Measurements from ENCODE around the gene SLC51A. TPM values are rescaled to one million over a fixed set of nuclear protein-coding genes. Genes with fewer than 3 reads are reported as not detected.

Gene SLC51A
- total and polyA plus RNA-seq, 9 of the 15 experiments (the other 6 are each of a cell fraction or from before 2014, with no cell fraction given): 0.35 to 0.38 TPM; not detected in 7

DNA sequence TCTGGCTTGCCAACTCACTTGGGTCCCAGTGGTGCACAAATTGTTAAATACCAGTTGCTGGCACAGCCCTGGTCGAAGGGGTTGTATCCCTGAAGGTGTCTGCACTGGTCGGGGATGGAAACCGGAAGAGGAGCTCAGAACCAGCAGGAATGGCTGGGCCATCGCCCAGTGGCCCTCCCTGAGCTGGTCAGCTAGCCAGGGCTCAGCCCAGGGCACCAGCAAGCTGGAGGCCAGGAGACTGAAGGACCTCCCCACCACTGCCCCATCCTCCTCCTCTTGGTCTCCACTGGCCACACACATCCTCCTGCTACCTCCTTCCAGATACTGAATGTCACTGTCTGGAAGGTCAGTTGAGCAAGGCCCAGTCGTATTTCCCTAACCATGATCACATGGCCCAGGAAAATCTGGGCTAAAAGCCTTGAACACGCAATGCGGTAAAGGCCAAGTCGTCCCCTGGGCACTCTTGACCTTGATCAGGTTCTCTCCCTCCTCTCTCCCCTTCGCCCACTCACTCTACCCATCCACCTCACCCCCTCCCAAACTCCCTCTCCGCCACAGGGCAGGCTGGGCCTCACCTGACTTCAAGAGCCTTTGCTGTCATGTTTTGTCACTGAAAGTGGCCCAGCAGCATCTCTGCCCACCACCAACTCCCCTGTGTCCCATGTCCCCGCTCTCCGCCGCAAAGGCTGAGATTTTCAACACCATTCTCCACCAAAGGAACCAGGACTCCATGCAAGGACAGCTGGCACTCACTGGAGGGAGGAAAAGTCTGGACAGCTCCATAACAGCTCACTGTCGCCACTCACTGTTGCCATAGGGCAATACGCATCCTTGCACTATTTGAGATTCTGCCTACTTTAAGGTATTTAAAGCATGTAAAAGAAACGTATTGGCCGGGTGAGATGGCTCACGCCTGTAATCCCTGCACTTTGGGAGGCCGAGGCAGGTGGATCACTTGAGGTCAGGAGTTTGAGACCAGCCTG is 17.3 kb upstream of the SLC51A start (continued):
- TF ChIP-seq KDM4B (IDR thresholded peaks at IDR 0.05; ENCODE audit: borderline replicate concordance in 2 of 2, low read depth in 1 of 2): no peak
- no peak for TF ChIP-seq ZNF780A (CRISPR knock-in tag; IDR thresholded peaks at IDR 0.05)
- no peak for TF ChIP-seq ZNF79 (CRISPR knock-in tag; IDR thresholded peaks at IDR 0.05; ENCODE audit: low read depth)
- TF ChIP-seq, protein P1, sequence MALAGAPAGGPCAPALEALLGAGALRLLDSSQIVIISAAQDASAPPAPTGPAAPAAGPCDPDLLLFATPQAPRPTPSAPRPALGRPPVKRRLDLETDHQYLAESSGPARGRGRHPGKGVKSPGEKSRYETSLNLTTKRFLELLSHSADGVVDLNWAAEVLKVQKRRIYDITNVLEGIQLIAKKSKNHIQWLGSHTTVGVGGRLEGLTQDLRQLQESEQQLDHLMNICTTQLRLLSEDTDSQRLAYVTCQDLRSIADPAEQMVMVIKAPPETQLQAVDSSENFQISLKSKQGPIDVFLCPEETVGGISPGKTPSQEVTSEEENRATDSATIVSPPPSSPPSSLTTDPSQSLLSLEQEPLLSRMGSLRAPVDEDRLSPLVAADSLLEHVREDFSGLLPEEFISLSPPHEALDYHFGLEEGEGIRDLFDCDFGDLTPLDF (CRISPR knock-in tag; IDR thresholded peaks at IDR 0.05): no peak
- TF ChIP-seq, protein P2, sequence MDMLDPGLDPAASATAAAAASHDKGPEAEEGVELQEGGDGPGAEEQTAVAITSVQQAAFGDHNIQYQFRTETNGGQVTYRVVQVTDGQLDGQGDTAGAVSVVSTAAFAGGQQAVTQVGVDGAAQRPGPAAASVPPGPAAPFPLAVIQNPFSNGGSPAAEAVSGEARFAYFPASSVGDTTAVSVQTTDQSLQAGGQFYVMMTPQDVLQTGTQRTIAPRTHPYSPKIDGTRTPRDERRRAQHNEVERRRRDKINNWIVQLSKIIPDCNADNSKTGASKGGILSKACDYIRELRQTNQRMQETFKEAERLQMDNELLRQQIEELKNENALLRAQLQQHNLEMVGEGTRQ (CRISPR knock-in tag; IDR thresholded peaks at IDR 0.05): no peak
- no peak for TF ChIP-seq ZNF354B (CRISPR knock-in tag; IDR thresholded peaks at IDR 0.05)
- no peak for TF ChIP-seq MCM3 (IDR thresholded peaks at IDR 0.05)
- TF ChIP-seq, protein P3, sequence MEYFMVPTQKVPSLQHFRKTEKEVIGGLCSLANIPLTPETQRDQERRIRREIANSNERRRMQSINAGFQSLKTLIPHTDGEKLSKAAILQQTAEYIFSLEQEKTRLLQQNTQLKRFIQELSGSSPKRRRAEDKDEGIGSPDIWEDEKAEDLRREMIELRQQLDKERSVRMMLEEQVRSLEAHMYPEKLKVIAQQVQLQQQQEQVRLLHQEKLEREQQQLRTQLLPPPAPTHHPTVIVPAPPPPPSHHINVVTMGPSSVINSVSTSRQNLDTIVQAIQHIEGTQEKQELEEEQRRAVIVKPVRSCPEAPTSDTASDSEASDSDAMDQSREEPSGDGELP (CRISPR knock-in tag; IDR thresholded peaks at IDR 0.05; ENCODE audit: borderline replicate concordance): peak; percentile 45; the same call in 1 of the 2 replicates

All from K562 (cell line).